ENCODE results near the gene TNNT1. TPM values are rescaled to one million over a fixed set of nuclear protein-coding genes. Genes with fewer than 3 reads are reported as not detected.

Gene TNNT1
- total RNA-seq, 1 donor from 2014 or later = 140 TPM

DNA sequence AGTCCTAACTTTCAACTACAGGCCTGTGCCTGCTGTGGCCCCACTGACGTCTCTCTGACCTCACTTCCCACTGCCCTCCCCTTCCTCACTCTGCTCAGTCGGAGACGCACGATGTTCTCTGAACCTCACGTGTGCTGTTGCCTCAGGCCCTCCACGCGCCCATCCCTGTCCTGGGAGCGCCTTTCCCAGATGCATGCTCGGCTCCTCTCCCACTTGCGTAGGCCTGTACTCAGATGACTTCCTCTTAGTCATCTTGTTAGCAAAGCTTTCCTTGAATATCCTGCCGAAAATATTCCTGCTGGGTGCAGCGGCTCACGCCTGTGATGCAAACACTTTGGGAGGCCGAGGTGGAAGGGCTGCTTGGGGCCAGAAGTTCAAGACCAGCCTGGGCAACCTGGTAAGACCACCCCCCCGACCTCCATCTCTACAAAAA is 40.4 kb upstream of the TNNT1 start:
- no peaks in the 10 kb centered on the region for H3K9me3 ChIP-seq (replicated peaks)
- TF ChIP-seq, protein P1, sequence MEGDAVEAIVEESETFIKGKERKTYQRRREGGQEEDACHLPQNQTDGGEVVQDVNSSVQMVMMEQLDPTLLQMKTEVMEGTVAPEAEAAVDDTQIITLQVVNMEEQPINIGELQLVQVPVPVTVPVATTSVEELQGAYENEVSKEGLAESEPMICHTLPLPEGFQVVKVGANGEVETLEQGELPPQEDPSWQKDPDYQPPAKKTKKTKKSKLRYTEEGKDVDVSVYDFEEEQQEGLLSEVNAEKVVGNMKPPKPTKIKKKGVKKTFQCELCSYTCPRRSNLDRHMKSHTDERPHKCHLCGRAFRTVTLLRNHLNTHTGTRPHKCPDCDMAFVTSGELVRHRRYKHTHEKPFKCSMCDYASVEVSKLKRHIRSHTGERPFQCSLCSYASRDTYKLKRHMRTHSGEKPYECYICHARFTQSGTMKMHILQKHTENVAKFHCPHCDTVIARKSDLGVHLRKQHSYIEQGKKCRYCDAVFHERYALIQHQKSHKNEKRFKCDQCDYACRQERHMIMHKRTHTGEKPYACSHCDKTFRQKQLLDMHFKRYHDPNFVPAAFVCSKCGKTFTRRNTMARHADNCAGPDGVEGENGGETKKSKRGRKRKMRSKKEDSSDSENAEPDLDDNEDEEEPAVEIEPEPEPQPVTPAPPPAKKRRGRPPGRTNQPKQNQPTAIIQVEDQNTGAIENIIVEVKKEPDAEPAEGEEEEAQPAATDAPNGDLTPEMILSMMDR (IDR thresholded peaks at IDR 0.05; ENCODE audit: borderline replicate concordance) = no peak

DNA sequence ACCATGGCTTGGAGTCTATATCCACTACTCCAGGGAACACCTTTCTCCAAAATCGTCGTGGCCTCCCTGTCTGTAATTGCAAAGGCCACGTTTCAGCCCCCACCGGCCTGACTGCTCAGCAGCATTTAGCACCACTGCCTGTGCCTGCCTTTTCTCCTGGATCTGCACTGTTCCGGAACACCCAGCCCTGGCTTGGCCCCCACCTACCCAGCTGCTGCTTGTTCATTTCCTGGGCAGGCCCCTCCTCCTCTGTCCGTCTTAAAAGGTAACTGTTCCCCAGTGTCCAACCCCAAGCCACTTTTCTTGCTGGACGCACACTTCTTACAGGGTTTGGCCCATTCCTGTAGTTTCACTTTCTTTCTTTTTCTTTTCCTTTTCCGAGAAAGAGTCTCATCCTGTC is 39.6 kb upstream of the TNNT1 start:
- DNase-seq = no peak
- H3K4me3 ChIP-seq = no peak overlapping the region
- H3K27me3 ChIP-seq (ENCODE audit: low read depth) = peaks cover 37% of the 10 kb centered on the region
- H3K4me1 ChIP-seq = no peaks in the 10 kb centered on the region
- H3K9me3 ChIP-seq (replicated peaks) = no peaks in the 10 kb centered on the region
- H3K36me3 ChIP-seq = no peaks in the 10 kb centered on the region
- TF ChIP-seq, protein P1 (IDR thresholded peaks at IDR 0.05; ENCODE audit: borderline replicate concordance) = no peak
- intact Hi-C loops (cut with micrococcal nuclease) = no loop called here
- H3K27ac ChIP-seq (replicated peaks) = no peak overlapping the region

More for the DNA sequence above, 40.4 kb upstream of the TNNT1 start:
- DNase-seq = peak; percentile 30
- intact Hi-C loops (cut with micrococcal nuclease) = no loop called here
- Histone ChIP-seq H3K27ac (replicated peaks) (peak overlapping the region; percentile 38), H3K27me3 (ENCODE audit: low read depth) (peaks cover 29% of the 10 kb centered on the region), H3K4me1 (no peaks in the 10 kb centered on the region), H3K36me3 (no peaks in the 10 kb centered on the region), H3K4me3 (no peak overlapping the region)

DNA sequence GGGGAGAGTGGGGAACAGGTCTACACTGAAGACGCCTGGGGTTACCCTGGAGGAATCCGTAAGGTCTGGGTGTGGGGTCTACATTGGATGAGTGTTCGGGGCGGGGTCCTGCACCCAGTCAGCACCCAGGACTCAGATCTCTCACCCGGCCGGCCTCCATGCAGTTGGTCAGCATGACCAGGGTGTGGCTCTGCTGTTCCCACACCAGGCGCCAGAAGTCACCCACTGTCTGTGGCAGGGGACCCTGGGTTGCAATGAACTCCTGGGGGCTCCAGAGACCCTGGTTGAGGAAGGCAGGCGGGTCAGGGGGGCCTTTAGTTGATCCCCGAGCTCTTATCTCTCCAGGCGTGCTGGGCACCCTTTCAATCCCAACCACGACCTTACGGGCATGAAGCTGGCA is 37.1 kb upstream of the TNNT1 start:
- Histone ChIP-seq H3K4me1 (no peaks in the 10 kb centered on the region), H3K4me3 (no peak overlapping the region), H3K27me3 (ENCODE audit: low read depth) (peaks cover 57% of the 10 kb centered on the region), H3K36me3 (no peaks in the 10 kb centered on the region), H3K9me3 (replicated peaks) (no peaks in the 10 kb centered on the region), H3K27ac (replicated peaks) (no peak overlapping the region)
- DNase-seq = no peak
- intact Hi-C loops (cut with micrococcal nuclease) = no loop called here
- TF ChIP-seq, protein P1 (IDR thresholded peaks at IDR 0.05; ENCODE audit: borderline replicate concordance) = no peak

DNA sequence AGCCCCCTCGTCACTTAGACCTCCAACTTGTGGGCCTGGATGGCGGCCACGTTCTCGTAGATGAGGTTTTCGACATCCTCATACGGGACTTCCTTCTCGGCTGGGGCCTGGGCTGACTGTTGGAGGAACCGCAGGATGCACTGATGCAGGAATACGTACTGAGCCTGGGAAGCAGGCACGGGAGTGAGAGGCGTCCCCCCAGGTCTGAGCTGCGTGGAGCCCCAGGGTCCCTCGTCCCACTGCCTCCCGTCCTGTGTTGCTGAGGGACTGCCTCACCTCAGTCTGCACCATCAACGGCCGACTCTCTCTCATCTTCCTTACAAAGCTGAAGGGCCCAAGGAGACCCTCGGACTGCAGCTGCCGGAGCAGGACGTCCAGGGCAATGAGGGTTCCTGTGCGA is 32.7 kb upstream of the TNNT1 start:
- no peaks in the 10 kb centered on the region for H3K36me3 ChIP-seq
- intact Hi-C loops (cut with micrococcal nuclease) = no loop called here
- H3K4me3 ChIP-seq = no peak overlapping the region
- peaks cover 17% of the 10 kb centered on the region for H3K4me1 ChIP-seq
- TF ChIP-seq, protein P1 (IDR thresholded peaks at IDR 0.05; ENCODE audit: borderline replicate concordance) = no peak
- peaks cover 97% of the 10 kb centered on the region for H3K27me3 ChIP-seq (ENCODE audit: low read depth)
- H3K27ac ChIP-seq (replicated peaks) = no peak overlapping the region
- H3K9me3 ChIP-seq (replicated peaks) = no peaks in the 10 kb centered on the region
- DNase-seq = no peak

DNA sequence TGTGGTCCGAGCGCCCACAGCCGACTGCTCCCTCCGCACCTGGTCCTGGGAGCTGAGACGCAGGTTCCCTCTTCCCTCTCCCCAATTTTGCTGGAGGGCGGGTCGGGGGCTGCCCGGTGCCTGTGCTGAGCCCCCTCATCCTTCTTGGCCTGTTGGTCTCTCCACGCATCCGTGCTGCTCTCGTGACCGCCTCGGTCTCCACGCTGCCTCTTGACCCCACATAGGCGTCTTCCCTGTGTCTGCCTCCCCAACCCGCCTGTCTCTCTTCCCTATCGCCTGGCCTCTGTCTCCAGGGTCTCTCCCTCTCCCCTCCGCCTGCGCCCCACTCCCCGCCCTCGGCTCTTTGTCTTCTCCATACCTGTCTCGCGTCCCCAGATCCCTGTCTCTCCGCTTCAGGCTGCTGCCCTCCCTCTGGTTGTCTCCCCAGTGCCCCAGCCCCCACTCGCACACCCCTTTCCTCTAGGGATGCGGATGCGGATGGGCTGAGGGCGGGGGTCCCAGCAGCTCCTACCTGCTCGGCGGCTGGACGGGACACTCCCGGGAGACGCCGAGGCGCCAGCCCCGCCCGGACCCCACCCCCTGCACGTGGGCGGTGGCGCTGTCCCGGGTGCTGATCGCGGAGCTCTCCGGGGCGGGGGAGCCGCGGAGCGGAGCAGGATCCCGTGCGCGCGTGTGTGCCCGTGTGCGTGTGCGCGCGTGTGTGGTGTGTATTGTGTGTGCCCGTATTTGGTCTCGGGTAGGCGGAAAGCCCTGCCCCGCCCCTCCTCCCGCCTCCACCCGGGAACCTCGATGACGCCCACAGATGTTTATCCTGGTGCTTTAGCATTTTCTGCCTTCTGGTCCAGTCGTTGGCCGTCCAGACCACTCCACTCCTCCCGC is 30.8 kb upstream of the TNNT1 start, which contains the start of gene SYT5:
TSS of gene SYT5 (minus strand) at position 684 of the 879 bp plus-strand sequence. CDS start 1,248 bp downstream, outside the sequence.
- DNase-seq = peak; percentile 33
- Histone ChIP-seq H3K4me3 (peak within 1 kb of the TSS; percentile 57), H3K27ac (replicated peaks) (no peak within 1 kb of the TSS), H3K4me1 (peaks cover 17% of the 10 kb centered on the region), H3K27me3 (ENCODE audit: low read depth) (peaks cover 98% of the 10 kb centered on the region), H3K36me3 (no peaks in the 10 kb centered on the region), H3K9me3 (replicated peaks) (no peaks in the 10 kb centered on the region)
- TF ChIP-seq, protein P1 (IDR thresholded peaks at IDR 0.05; ENCODE audit: borderline replicate concordance) = no peak
- intact Hi-C loops (cut with micrococcal nuclease) = no loop called here
